ENCODE results near the gene GNG10.
"Not testable (repeated sequence)": the region's sequence is repeated elsewhere in the genome, so short reads cannot be mapped to it uniquely, and the experiment has no call there.

Gene GNG10

GRCh38 chr9:111657051-111657450 lies 4.4 kb upstream of the GNG10 start:
- no peak for DNase-seq

- no peak for DNase-seq
Measured at GRCh38 chr9:111658943-111659342, 2.5 kb upstream of the GNG10 start.

- DNase-seq: no peak
Measured at GRCh38 chr9:111659691-111660090, 1.7 kb upstream of the GNG10 start.

GRCh38 chr9:111661802-111662521 lies 557 bp downstream of the GNG10 start:
- DNase-seq: peak; percentile 11 to 32

- no peak for DNase-seq
Measured at GRCh38 chr9:111662576-111663300, 1.3 kb downstream of the GNG10 start.

- DNase-seq: no peak
Measured at GRCh38 chr9:111663301-111663823, 2.0 kb downstream of the GNG10 start.

GRCh38 chr9:111668026-111668573 lies 6.7 kb downstream of the GNG10 start:
- no peak for DNase-seq

- DNase-seq: not testable (repeated sequence)
Measured at GRCh38 chr9:111668601-111669000, 7.2 kb downstream of the GNG10 start.

- no peak for DNase-seq
Measured at GRCh38 chr9:111674319-111674718, 12.9 kb downstream of the GNG10 start.

GRCh38 chr9:111676116-111676515 lies 14.7 kb downstream of the GNG10 start:
- DNase-seq: no peak

GRCh38 chr9:111678293-111678692 lies 16.9 kb downstream of the GNG10 start:
- DNase-seq: no peak

GRCh38 chr9:111679199-111679598 lies 17.8 kb downstream of the GNG10 start:
- no peak for DNase-seq

GRCh38 chr9:111683392-111683791 lies 22.0 kb downstream of the GNG10 start:
- DNase-seq: no peak

GRCh38 chr9:111691672-111692329 lies 30.4 kb downstream of the GNG10 start:
- DNase-seq: peak in 1 of 2 donors; percentile 4

GRCh38 chr9:111696796-111697195 lies 35.4 kb downstream of the GNG10 start:
- no peak for DNase-seq

GRCh38 chr9:111700776-111701175 lies 39.4 kb downstream of the GNG10 start:
- peak in 1 of 2 donors; percentile 42 for DNase-seq

- no peak for DNase-seq
Measured at GRCh38 chr9:111704503-111704902, 43.1 kb downstream of the GNG10 start.

GRCh38 chr9:111711548-111711947 lies 50.1 kb downstream of the GNG10 start:
- DNase-seq: no peak

- DNase-seq: no peak
Measured at GRCh38 chr9:111712369-111712768, 51.0 kb downstream of the GNG10 start.

- no peak for DNase-seq
Measured at GRCh38 chr9:111715471-111715870, 54.1 kb downstream of the GNG10 start.

- DNase-seq: no peak
Measured at GRCh38 chr9:111719541-111719940, 58.1 kb downstream of the GNG10 start.

Measured in bone marrow (tissue), 2 donors.